Neural progenitor cell (in vitro differentiated cells): ENCODE data around the gene CGB2. TPM values are rescaled to one million over a fixed set of nuclear protein-coding genes. Genes with fewer than 3 reads are reported as not detected.
"Not testable (repeated sequence)": the region's sequence is repeated elsewhere in the genome, so short reads cannot be mapped to it uniquely, and the experiment has no call there.

Experiments used
- DNase-seq: peaks from one replicate; pipeline ENCODE4 v3.0.0-alpha.2; 2016; ENCODE audit warnings: low spot score
- H2AFZ ChIP-seq: fragments of 200-600 bp; sonication (generic); replicated peaks from 2 replicates; pipeline ENCODE4 v1.6.1; 2016; ENCODE audit warnings: antibody characterized with exemption
- H3F3A ChIP-seq: fragments of 200-600 bp; sonication (generic); 2 replicates; pipeline ENCODE4 v1.6.1; 2016; ENCODE audit warnings: antibody characterized with exemption, low read depth
- H3K27ac ChIP-seq: fragments of 200-600 bp; sonication (generic); 2 replicates; pipeline ENCODE4 v1.5.1; 2016; ENCODE audit warnings: mild to moderate bottlenecking
- H3K27me3 ChIP-seq: fragments of 200-600 bp; sonication (generic); 2 replicates; pipeline ENCODE4 v1.6.1; 2016; ENCODE audit warnings: mild to moderate bottlenecking, moderate library complexity
- H3K36me3 ChIP-seq: fragments of 200-600 bp; sonication (generic); 2 replicates; pipeline ENCODE4 v1.5.1; 2016
- H3K4me1 ChIP-seq: fragments of 200-600 bp; sonication (generic); 2 replicates; pipeline ENCODE4 v1.6.1; 2016; ENCODE audit warnings: mixed run types
- H3K4me2 ChIP-seq: fragments of 200-600 bp; sonication (generic); 2 replicates; pipeline ENCODE4 v1.6.1; 2016
- H3K4me3 ChIP-seq: fragments of 200-600 bp; sonication (generic); 2 replicates; pipeline ENCODE4 v1.5.1; 2016
- H3K79me2 ChIP-seq: fragments of 200-600 bp; sonication (generic); 2 replicates; pipeline ENCODE4 v1.6.1; 2016; ENCODE audit warnings: low read depth
- H3K9ac ChIP-seq: fragments of 200-600 bp; sonication (generic); 2 replicates; pipeline ENCODE4 v1.6.1; 2016
- H3K9me3 ChIP-seq: fragments of 200-600 bp; sonication (generic); 2 replicates; pipeline ENCODE4 v1.5.1; 2016; ENCODE audit warnings: low read depth
- H4K20me1 ChIP-seq: fragments of 200-600 bp; sonication (generic); 2 replicates; pipeline ENCODE4 v1.6.1; 2016; ENCODE audit warnings: low read depth
- H3K27ac Mint-ChIP-seq: 3 replicates; pipeline ENCODE4 v1.8.0; 2021; ENCODE audit warnings: mixed read lengths
- H3K27me3 Mint-ChIP-seq: 2 replicates; pipeline ENCODE4 v1.8.0; 2022; ENCODE audit warnings: low read depth, mild to moderate bottlenecking, inconsistent platforms, moderate library complexity, mixed read lengths; ENCODE audit not compliant: insufficient read depth
- H3K36me3 Mint-ChIP-seq: 3 replicates; pipeline ENCODE4 v1.8.0; 2021; ENCODE audit warnings: mixed read lengths
- H3K4me1 Mint-ChIP-seq: 3 replicates; pipeline ENCODE4 v1.8.0; 2021; ENCODE audit warnings: mixed read lengths
- H3K4me3 Mint-ChIP-seq: 3 replicates; pipeline ENCODE4 v1.8.0; 2021; ENCODE audit warnings: mild to moderate bottlenecking, moderate library complexity, mixed read lengths
- H3K9me3 Mint-ChIP-seq: 3 replicates; pipeline ENCODE4 v1.8.0; 2020; ENCODE audit warnings: mixed read lengths
- EZH2 ChIP-seq: fragments of 200-600 bp; sonication (generic); IDR thresholded peaks from 2 replicates; pipeline ENCODE4 v1.6.1; 2017; ENCODE audit warnings: antibody characterized with exemption, mild to moderate bottlenecking, moderate library complexity
- EZH2phosphoT487 ChIP-seq: fragments of 200-600 bp; sonication (generic); IDR thresholded peaks from 2 replicates; pipeline ENCODE4 v1.6.1; 2017; ENCODE audit warnings: antibody characterized with exemption
- total RNA-seq: library from RNA; depleted of rRNA; stranded (reverse); fragments of >200 nt; gene quantifications from 2 replicates; pipeline ENCODE4 v1.2.3, GENCODE V29; 2015; ENCODE audit warnings: low replicate concordance
- TF ChIP-seq, protein P1 (sequence below): fragments of 200-600 bp; sonication (generic); IDR thresholded peaks from 2 replicates; pipeline ENCODE4 v1.5.1; 2017; ENCODE audit warnings: antibody characterized with exemption, mild to moderate bottlenecking

CGB2 gene
- total RNA-seq, 1 donor from 2014 or later, result not detected

DNA sequence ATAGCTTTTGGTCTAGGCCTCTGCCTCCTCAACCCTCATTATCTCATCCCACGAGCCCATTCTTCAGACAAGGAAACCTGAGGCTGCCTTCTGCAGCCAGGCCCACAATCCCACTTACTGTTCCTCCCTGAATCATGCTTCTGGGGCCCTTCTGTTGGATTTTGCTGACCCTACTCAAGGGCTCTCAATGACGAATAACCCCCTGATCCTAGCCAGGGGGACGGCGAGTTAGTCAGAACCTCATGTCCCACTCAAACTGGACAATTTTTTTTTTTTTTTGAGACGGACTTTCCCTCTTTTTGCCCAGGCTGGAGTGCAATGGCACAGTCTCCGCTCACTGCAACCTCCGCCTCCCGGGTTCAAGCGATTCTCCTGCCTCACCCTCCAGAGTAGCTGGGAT lies 9.6 kb upstream of the CGB2 start:
- H3K27me3 Mint-ChIP-seq, result peaks cover 26% of the 10 kb centered on the region
- H4K20me1 ChIP-seq, result peaks cover 8% of the 10 kb centered on the region
- no peak overlapping the region for H3K4me2 ChIP-seq
- no peaks in the 10 kb centered on the region for H3K9me3 ChIP-seq
- H2AFZ ChIP-seq, result no peak overlapping the region
- H3K79me2 ChIP-seq, result no peaks in the 10 kb centered on the region
- H3F3A ChIP-seq, result peaks cover 20% of the 10 kb centered on the region
- peaks cover 12% of the 10 kb centered on the region for H3K4me1 ChIP-seq
- TF ChIP-seq EZH2 (no peak), EZH2phosphoT487 (no peak)
- TF ChIP-seq, protein P1, sequence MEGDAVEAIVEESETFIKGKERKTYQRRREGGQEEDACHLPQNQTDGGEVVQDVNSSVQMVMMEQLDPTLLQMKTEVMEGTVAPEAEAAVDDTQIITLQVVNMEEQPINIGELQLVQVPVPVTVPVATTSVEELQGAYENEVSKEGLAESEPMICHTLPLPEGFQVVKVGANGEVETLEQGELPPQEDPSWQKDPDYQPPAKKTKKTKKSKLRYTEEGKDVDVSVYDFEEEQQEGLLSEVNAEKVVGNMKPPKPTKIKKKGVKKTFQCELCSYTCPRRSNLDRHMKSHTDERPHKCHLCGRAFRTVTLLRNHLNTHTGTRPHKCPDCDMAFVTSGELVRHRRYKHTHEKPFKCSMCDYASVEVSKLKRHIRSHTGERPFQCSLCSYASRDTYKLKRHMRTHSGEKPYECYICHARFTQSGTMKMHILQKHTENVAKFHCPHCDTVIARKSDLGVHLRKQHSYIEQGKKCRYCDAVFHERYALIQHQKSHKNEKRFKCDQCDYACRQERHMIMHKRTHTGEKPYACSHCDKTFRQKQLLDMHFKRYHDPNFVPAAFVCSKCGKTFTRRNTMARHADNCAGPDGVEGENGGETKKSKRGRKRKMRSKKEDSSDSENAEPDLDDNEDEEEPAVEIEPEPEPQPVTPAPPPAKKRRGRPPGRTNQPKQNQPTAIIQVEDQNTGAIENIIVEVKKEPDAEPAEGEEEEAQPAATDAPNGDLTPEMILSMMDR, result no peak
- H3K27ac Mint-ChIP-seq, result no peak overlapping the region
- H3K4me3 Mint-ChIP-seq, result no peak overlapping the region
- DNase-seq, result no peak
- H3K36me3 Mint-ChIP-seq, result no peaks in the 10 kb centered on the region
- no peaks in the 10 kb centered on the region for H3K36me3 ChIP-seq
- no peak overlapping the region for H3K27ac ChIP-seq
- H3K4me3 ChIP-seq, result no peak overlapping the region
- peaks cover 19% of the 10 kb centered on the region for H3K4me1 Mint-ChIP-seq
- peaks cover 2% of the 10 kb centered on the region for H3K9me3 Mint-ChIP-seq
- H3K27me3 ChIP-seq, result peaks cover 51% of the 10 kb centered on the region
- H3K9ac ChIP-seq, result no peak overlapping the region

DNA sequence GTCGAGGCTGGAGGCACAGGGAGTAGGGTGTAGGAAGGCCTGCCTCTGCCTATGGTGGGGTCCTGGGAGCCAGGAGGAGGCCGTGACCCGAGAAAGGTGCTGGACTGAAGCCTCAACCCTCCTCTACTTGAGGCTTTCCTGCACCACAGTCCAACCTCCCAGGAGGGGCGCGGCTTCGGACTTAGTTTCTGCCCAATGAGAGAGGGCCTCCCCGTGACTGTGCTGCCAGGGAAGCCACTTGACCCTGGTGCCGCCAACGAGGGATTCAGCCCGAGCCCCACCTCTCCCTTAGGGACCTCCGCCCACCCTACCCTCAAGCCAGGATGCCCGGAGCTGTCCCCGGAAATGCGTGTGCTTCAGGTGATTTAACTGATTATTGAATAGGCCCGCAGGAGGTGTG lies 7.5 kb upstream of the CGB2 start, which contains the start of gene CGB3:
CGB3 (minus strand) TSS at position 101 of the 400 bp plus-strand sequence. CDS start 362 bp downstream, outside the sequence.
- H4K20me1 ChIP-seq, H2AFZ ChIP-seq, H3K9me3 Mint-ChIP-seq, H3K79me2 ChIP-seq, H3K4me2 ChIP-seq, H3K4me3 Mint-ChIP-seq, H3K4me1 ChIP-seq, H3K9me3 ChIP-seq, H3K9ac ChIP-seq, DNase-seq, H3K36me3 ChIP-seq, H3K36me3 Mint-ChIP-seq, H3K4me3 ChIP-seq, H3K27ac Mint-ChIP-seq, H3F3A ChIP-seq, H3K27ac ChIP-seq: not testable (repeated sequence)
- H3K4me1 Mint-ChIP-seq, result peaks cover 17% of the 10 kb centered on the region
- H3K27me3 ChIP-seq, result peaks cover 30% of the 10 kb centered on the region
- H3K27me3 Mint-ChIP-seq, result peaks cover 17% of the 10 kb centered on the region

DNA sequence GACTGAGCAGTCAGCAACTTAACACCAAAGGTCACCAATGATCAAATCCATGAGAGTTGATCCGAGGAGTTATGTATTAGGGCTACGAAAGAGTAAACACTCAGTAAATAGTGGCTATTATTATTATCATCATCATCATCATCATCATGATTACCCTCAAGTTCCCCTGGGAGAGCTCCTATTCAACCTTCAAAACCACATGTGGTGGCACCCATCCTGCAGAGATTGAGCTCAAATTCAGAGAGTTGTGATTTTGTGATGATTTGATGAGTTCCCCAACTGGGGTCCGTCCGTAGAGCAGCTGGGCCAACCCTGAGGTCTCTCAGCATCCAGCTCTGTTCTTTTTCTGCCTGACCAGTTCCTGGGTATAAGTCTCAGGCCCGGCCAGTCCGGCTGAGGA lies 6.6 kb upstream of the CGB2 start:
- not testable (repeated sequence) for H3K4me3 ChIP-seq, H3K36me3 ChIP-seq, H3K9me3 Mint-ChIP-seq, H3K9ac ChIP-seq, H3K27ac ChIP-seq, H3K79me2 ChIP-seq, H2AFZ ChIP-seq, H3K27ac Mint-ChIP-seq, H3K36me3 Mint-ChIP-seq, H3K4me2 ChIP-seq, H4K20me1 ChIP-seq, H3K4me1 ChIP-seq, DNase-seq, H3F3A ChIP-seq, H3K9me3 ChIP-seq, H3K4me3 Mint-ChIP-seq
- Mint-ChIP-seq H3K27me3 (peaks cover 14% of the 10 kb centered on the region), H3K4me1 (peaks cover 15% of the 10 kb centered on the region)
- peaks cover 21% of the 10 kb centered on the region for H3K27me3 ChIP-seq

DNA sequence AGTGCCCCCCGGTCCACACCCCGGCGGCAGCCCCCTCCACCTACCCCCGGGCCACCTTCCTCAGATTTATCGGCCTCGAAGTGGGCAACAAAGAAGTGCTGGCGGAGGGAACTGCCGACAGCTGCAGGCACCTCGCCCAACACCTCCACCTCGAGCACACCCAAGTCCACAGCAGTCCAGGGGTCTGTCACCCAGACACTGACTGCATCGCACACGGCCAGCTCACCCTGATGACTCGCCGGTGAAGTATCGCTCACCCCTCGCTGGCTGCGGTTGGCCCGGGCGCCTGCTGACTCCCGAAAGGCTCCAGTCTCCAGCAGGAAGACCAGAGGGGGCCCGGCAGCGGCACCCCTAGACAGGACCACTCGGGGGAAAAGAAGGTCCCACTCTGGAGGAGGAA lies 6.1 kb upstream of the CGB2 start:
- H3K27ac ChIP-seq, DNase-seq, H3K4me1 ChIP-seq, H3K36me3 Mint-ChIP-seq, H3K9ac ChIP-seq, H3K9me3 Mint-ChIP-seq, H3K4me3 Mint-ChIP-seq, H3K79me2 ChIP-seq, H3K4me3 ChIP-seq, H3K27ac Mint-ChIP-seq, H3K4me2 ChIP-seq, H3K36me3 ChIP-seq, H3K9me3 ChIP-seq, H4K20me1 ChIP-seq, H3K4me1 Mint-ChIP-seq, H2AFZ ChIP-seq, H3F3A ChIP-seq: not testable (repeated sequence)
- H3K27me3 ChIP-seq, result peaks cover 16% of the 10 kb centered on the region
- peaks cover 11% of the 10 kb centered on the region for H3K27me3 Mint-ChIP-seq

DNA sequence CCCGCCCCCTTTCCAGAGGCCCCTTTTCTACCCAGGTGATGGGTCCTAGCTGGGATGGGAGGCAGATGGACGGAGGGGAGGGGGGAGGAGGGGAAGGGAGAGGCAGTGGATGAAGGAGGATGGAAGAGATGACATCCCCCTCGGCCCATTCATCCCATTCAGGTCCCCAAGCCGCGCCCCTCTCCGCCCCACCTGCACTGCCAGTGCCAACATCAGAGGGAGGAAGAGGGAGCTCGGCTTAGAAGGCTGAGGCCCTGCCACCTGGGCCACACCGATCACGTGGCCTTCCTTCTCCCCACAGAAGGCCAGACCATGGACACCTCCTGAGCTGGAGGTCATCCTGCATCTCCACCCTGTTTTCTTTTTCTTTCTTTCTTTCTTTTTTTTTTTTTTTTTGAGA lies 3.0 kb upstream of the CGB2 start:
- H3K4me1 ChIP-seq, H3K27me3 Mint-ChIP-seq, H3K36me3 ChIP-seq, H3K9ac ChIP-seq, H3K9me3 Mint-ChIP-seq, DNase-seq, H3K27ac Mint-ChIP-seq, H3K36me3 Mint-ChIP-seq, H3K79me2 ChIP-seq, H2AFZ ChIP-seq, H3K4me3 ChIP-seq, H4K20me1 ChIP-seq, H3K27ac ChIP-seq, H3K4me2 ChIP-seq, H3K4me1 Mint-ChIP-seq, H3K27me3 ChIP-seq, H3K9me3 ChIP-seq, H3K4me3 Mint-ChIP-seq, H3F3A ChIP-seq: not testable (repeated sequence)

DNA sequence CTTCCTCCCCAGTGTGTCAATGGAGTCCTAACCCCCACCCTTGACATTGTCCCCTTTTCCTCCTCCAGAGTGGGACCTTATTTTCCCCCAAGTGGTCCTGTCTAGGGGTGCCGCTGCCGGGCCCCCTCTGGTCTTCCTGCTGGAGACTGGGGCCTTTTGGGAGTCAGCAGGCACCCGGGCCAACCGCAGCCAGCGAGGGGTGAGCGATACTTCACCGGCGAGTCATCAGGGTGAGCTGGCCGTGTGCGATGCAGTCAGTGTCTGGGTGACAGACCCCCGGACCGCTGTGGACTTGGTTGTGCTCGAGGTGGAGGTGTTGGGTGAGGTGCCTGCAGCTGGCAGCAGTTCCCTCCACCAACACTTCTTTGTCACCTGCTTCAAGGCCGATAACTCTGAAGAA lies 1.9 kb upstream of the CGB2 start:
- H3K4me3 ChIP-seq, H3K9me3 Mint-ChIP-seq, H3K36me3 ChIP-seq, H2AFZ ChIP-seq, H3K79me2 ChIP-seq, H3K9me3 ChIP-seq, H3K4me1 Mint-ChIP-seq, H3K4me3 Mint-ChIP-seq, H3K9ac ChIP-seq, H3K27ac Mint-ChIP-seq, DNase-seq, H3K27ac ChIP-seq, H3K27me3 ChIP-seq, H3F3A ChIP-seq, H3K4me1 ChIP-seq, H3K36me3 Mint-ChIP-seq, H3K27me3 Mint-ChIP-seq, H4K20me1 ChIP-seq, H3K4me2 ChIP-seq: not testable (repeated sequence)

DNA sequence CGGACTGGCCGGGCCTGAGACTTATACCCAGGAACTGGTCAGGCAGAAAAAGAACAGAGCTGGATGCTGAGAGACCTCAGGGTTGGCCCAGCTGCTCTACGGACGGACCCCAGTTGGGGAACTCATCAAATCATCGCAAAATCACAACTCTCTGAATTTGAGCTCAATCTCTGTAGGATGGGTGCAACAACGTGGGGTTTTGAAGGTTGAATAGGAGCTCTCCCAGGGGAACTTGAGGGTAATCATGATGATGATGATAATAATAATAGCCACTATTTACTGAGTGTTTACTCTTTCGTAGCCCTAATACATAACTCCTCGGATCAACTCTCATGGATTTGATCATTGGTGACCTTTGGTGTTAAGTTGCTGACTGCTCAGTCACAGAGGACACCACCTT lies 1.4 kb upstream of the CGB2 start:
- H2AFZ ChIP-seq, H3K27me3 ChIP-seq, H3K4me1 Mint-ChIP-seq, H3K4me1 ChIP-seq, H3K27ac ChIP-seq, H3K36me3 ChIP-seq, H3K4me3 Mint-ChIP-seq, DNase-seq, H3K4me2 ChIP-seq, H4K20me1 ChIP-seq, H3K9me3 Mint-ChIP-seq, H3F3A ChIP-seq, H3K79me2 ChIP-seq, H3K4me3 ChIP-seq, H3K9me3 ChIP-seq, H3K27me3 Mint-ChIP-seq, H3K9ac ChIP-seq, H3K27ac Mint-ChIP-seq, H3K36me3 Mint-ChIP-seq: not testable (repeated sequence)
